ENCODE measurements around the gene ARID3A.
"Not testable (repeated sequence)": the region's sequence is repeated elsewhere in the genome, so short reads cannot be mapped to it uniquely, and the experiment has no call there.

DNA sequence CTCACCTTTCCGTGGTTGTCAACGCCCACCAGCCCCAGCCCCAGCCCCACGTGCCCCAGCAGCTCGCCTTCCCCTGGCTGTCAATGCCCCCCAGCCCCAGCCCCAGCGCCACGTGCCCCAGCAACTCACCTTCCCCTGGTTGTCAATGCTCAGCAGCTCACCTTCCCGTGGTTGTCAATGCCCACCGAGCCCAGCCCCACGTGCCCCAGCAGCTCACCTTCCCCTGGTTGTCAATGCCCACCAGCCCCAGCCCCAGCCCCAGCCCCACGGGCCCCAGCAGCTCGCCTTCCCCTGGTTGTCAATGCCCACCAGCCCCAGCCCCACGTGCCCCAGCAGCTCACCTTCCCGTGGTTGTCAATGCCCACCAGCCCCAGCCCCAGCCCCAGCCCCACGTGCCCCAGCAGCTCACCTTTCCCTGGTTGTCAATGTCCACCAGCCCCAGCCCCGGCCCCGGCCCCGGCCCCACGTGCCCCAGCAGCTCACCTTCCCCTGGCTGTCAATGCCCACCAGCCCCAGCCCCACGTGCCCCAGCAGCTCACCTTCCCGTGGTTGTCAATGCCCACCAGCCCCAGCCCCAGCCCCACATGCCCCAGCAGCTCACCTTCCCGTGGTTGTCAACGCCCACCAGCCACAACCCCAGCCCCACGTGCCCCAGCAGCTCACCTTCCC lies 47.7 kb upstream of the ARID3A start:
- TF ChIP-seq EZH2 (IDR thresholded peaks at IDR 0.05; ENCODE audit: insufficient read depth, poor library complexity, severe bottlenecking); EZH2phosphoT487 (IDR thresholded peaks at IDR 0.05; ENCODE audit: insufficient read depth, low read depth): not testable (repeated sequence)
